SKM-1 treated with dmso at 0.1 percent for 144 hours (cell line): ENCODE data around the gene AP2B1.

Source experiments
- DNase-seq: peaks from one replicate; lab custom pipeline; 2025; ENCODE audit not compliant: unreplicated experiment; lab: John Stamatoyannopoulos, UW

The AP2B1 gene

DNA sequence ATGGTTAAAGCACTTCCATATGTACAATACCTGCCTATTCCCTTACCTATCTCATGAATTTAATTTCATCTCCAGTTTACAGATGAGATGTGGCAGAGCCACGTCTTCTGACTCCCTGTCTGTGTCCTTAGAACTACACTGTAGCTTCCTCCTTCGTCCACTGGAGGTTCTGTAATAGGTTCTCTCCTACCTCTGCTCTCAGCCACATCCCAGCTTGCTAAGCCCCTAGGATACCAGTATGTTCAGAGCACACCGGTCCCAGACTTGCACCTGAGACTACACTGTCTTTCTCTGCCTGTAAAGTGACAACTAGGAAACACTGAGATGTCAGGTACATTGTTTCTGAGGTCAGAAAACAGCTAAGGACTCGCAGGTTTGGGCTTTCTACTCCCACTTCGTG lies 140.5 kb downstream of the AP2B1 start:
- DNase-seq: no peak

DNA sequence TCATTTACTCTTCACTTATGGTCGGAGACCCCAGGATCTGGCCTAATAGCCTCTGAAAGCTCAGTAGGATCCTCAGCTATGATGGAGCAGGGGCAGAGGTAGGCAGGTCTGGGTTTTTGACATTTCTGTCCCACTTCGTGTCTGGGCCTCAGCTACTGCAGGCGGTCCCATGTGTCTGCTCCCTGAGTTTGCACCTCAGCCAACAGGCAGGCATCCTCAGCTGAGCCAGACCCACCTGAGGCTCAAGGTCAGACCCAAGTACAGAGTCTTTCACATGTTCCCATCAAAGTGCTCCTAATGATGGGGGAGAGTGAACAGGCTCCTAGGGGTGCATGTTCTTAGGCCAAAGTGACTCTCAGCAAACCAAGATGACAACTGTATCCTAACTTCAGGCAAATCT lies 141.4 kb downstream of the AP2B1 start:
- DNase-seq: no peak

DNA sequence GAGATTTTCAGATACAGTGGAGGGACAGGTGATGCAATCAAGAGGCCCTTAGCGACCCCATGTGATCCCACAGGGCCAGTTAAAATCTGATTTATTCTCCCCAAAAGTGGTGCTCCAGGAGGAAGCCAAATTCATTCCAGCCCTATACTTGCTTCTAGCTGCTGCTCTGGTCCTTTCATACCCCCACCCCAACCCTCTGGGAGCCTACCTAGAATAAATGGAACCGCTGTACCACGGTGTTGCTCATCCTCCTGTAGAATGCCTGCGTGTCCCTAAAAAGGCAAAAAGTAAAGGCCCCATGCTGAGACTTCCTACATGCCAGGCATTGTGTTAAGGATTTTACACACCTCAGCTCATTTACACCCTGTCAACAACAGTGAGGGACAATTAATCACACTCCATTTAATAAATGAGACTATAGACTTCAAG lies 142.3 kb downstream of the AP2B1 start:
- DNase-seq: no peak

DNA sequence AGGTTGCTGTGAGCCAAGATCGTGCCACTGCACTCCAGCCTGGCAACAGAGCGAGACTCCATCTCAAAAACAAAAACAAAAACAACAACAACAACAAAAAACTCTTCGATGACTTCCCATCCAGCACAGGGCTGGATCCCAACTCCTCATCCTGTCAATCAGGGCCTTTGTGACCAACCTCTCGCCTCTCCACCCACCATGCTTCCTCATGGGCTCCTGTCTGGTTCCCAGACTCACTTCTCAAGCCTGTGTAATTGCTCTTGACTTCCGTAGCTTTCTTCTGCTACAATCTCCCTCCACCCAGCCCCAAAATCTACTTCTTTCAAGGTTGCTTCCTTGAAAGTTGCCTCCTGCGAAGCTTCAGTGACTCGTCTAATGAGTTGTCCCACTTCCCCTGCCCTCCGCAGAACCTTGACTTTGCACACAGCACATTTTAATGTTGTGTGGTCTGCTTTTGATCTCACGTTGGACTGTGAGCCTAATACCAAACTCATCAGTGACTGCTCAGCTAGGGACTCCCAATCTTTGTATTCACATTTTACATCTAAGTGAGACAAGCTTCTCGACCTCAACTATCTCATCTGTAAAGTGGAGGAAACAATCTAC lies 143.4 kb downstream of the AP2B1 start:
- no peak for DNase-seq

DNA sequence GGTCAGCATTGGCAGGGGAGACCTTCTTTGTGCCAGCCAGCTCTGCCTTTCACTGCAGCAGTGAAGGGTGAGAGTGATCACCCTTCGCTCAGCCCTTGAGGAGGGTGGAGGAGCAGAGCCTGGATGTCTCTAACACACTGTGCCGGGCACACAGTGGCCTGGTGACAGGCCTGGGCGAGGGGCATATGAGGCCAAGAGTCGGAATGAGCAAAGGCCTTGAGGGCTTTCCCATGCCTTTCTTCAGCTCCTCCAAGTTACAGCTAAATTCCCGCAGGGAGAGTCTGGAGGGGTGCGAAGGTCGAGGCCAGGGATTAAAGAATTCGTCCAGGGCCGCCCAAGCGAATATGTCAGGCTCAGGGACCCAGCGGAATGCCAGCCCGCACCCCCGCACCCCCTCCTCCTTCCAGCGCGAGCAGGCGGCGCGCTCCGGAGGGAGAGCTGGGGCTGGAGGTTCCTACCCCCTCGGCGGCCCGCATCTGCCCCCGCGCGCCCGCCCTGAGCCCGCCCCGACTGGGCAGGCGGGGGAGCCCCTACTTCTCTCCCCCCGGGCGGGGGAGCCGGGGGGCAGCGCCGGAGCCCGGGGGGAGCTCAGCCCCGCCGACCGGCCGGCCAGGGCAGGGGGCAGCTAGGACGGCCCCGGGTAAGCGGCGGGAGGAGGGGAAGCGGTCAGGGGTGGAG lies 144.3 kb downstream of the AP2B1 start, which contains the start of gene RASL10B:
RASL10B (plus strand) TSS at position 401 of the 678 bp plus-strand sequence. CDS start 3,546 bp downstream, outside the sequence.
- no peak for DNase-seq

DNA sequence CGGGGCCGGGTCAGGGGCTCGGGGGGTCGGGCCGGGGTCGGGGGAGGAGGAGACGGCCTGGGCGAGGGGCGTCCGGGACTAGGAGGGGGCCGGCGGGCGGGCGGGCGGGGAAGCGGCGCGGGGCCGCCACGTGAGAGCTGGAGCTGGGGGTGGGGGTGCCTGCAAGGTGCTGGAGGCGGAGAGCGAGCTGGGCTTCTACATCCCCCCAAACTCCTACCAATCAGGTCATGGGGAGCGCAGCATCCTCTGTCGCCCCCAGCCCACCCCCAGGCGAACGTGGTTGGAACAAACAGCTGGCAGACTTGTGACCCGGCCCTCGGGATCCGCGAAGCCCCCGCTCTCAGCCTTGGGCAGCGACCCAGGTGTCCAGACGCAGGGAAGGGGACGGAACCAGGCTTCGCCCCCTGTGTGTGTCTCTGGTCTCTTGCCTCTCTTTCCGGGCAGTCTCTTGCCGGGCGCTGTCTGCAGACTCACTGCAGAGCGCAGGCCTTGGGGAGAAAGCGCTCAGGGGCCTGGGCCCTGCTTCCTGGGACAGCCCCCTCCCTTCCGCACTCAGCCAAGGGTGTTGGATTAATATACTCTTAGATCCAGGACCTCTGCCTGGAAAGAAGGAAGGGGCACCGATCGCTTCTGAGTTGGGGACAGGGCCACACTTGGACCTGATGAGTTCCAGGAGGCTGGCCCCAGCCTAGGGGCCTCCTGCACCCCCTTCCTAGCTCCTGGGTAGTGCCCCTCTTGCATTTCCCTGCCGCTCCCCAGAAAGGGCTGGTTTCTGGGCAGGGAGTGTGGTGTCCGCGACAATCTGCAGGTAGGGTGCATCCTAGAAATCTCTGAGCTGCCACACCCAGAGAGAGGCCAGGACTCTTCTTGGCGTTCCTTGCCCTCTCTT lies 145.0 kb downstream of the AP2B1 start:
- no peak for DNase-seq

DNA sequence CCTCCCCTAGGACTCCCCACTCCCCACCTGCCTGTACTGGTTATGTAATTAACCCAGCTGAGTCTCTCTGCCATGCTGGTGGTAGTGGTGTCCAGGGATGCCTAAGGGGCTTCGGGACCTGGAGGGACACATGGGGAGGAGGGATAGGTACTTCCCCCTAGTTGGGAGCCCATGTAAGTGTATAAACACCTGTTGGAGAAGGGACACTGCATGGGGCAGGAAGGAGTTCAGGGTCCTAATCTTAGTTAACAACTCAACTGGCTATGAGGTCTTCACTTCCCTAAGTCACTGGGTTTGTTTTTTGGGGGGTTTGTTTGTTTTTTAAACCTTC lies 145.6 kb downstream of the AP2B1 start:
- no peak for DNase-seq

DNA sequence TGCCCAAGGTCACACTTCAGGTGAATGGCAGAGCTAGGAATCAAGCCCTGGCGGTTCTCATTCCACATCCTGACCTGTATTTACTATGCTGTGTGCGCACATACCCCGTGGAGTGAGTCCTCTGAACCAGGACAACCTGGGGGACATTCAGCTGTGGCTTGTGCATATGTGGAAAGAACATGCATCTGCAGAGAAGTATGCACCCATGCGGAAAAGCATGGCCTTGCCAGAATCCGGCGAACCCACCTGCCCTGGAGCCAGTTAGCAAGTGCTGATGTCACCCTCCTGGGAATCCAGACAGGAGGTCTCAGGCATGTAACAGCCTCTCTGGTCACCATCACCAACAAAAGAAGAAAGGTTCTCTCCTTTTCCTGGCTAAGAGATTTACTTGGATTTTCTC lies 146.2 kb downstream of the AP2B1 start:
- DNase-seq: no peak

DNA sequence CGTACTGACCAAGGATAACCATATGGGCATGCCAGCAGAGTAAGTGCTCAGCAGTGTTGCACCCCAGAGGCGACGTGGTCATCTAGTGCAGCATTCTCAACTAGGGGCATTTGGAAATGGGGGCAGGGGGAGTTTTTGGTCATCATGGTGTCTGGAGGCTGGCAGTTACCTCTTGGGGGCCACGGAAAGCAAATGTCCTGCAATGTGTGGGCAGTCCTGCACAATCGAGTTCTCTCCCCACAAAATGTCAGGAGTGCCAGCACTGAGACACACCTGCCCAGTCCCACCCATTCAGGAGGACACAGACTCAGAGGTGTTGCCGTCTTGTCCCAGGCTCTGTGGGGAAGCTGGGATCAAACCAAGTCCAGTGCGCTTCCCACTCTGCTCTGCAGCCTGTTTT lies 147.3 kb downstream of the AP2B1 start:
- no peak for DNase-seq

DNA sequence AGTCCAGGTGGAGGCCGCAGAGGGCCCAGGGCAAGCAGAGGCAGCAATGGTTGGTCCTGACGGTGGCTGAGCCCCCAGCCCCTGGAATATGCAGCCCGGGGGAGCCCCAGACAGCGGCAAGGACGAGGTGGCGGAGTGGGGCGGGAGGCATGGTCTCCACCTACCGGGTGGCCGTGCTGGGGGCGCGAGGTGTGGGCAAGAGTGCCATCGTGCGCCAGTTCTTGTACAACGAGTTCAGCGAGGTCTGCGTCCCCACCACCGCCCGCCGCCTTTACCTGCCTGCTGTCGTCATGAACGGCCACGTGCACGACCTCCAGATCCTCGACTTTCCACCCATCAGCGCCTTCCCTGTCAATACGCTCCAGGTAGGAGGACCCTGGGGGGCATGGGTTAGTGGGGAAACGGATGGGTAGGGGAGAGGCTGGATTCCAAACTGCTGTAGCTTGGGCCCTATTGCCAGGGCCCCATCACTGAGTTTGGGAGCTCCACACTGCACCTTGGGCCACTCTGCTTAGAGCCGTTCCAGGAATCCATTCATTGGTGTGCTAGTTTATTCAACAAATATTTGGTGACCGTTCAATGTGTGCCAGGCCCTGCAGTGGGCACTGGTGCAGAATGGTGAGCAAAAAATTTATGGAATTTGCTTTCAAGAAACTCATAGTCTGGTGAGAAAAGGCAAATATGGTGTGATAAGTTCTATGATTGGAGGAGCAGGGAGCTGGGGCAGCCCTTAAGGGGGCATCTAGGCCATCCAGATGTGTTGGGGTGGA lies 148.1 kb downstream of the AP2B1 start:
- no peak for DNase-seq

DNA sequence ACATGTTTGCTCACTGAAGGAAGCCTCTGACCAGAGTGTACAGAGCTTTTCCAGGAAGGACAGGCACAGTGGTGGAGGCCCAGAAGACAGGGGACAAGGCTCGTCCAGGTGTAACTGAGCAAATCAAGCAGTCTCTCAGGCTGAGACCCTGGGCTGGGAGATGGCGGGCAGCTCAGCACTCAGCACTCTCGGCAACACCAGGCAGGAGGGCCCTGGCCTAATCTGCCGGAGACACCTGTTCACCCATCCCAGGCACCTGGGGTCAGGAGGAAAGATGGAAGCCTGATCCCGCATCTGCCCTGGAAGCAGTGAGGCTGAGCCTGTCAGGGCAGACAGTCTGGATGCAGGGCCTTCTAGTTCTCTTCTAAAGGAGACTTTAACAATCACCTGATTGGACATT lies 149.1 kb downstream of the AP2B1 start:
- DNase-seq: no peak

DNA sequence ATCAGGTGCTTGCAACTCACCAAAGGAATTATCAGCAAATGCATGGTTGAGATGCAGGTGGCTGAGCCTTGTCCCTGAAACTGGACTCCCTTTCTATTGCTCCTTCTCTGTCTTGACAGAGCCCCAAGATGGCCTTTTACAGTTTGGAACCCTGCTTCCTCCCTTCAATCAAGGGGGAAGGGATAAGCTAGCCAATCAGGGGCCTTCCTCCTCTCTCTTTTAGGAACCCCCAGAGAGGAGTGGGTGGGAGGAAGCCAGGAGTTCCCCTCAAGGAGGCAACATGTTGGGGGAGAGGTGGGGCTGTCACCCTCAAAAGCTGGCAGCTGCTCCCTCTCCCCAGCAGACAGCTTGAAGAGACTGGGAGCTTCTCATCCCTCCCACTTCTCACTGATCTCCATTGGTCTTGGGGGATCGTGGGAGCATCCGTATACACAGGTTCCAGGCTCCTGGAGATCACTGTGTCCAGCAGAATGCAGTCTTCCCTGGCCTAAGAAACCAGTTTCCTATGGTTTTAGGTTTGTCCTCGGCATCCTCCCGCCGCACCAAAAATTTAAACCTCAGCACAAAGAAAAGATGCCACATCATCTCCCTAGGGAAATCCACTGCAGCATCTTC lies 151.5 kb downstream of the AP2B1 start:
- no peak for DNase-seq

DNA sequence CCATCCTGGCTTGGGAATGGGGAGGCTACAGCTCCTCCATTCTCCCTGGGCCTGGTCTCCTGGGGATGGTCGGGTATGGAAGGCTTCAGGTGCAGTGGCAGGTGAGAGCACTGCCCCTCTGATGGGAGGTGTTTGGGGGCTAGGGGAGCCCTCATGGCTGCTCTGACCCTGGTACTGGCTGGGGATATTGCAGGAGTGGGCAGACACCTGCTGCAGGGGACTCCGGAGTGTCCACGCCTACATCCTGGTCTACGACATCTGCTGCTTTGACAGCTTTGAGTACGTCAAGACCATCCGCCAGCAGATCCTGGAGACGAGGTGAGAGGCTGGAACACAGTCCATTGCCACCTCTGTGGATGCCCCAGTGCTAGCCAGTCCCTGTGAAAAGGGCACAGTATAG lies 153.1 kb downstream of the AP2B1 start:
- DNase-seq: no peak

DNA sequence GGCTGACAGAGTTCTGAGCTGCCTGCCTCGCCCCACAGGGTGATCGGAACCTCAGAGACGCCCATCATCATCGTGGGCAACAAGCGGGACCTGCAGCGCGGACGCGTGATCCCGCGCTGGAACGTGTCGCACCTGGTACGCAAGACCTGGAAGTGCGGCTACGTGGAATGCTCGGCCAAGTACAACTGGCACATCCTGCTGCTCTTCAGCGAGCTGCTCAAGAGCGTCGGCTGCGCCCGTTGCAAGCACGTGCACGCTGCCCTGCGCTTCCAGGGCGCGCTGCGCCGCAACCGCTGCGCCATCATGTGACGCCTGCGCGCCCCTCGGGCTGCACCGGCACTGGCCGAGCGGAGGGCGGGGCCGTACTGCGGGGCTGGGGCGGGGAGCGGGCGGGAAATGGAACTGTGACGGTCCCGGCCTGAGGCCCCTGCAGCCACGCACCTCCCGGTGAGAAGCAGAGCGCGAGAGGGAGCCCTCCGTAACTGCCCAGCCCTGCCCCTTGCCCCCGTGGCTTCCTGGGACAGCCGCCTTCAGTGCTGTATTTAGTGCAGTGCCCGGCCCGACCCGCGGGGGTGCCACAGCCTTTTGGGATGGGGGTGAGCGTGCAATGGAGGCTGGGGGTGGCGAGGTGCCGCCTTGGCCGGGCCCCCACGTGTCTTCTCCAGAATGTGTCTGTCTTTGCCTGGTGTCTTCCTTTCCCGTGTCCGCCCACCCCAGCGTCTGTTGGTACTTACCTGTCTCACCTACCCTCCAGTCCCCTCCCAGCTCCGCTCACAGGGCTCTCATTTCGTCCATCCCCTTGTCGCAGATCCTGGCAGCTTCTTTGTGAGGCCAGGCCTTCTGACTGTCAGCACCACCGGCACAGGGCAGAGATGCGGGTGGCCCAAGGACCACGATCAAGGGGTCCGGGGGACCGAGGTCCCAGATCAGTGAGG lies 154.1 kb downstream of the AP2B1 start:
- DNase-seq: no peak

DNA sequence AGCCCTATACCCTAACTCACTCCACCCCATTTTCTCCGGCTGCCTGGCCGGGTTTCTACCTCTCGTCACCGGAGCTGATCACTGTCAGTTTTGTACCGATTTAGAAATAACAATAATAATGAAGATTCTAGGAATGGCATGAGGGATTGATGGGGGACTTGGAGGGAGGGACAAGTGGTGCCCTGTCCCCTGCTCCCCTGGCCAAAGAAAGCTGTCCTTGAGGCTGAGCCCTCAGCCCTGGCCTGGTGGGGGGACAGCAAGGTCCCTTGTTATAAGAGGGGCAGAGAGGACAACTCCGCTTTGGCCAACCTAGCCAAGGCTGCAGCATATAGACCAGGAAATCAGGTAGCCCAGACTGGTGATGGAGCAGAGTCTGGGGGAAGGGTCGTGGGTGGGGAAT lies 155.4 kb downstream of the AP2B1 start:
- no peak for DNase-seq

DNA sequence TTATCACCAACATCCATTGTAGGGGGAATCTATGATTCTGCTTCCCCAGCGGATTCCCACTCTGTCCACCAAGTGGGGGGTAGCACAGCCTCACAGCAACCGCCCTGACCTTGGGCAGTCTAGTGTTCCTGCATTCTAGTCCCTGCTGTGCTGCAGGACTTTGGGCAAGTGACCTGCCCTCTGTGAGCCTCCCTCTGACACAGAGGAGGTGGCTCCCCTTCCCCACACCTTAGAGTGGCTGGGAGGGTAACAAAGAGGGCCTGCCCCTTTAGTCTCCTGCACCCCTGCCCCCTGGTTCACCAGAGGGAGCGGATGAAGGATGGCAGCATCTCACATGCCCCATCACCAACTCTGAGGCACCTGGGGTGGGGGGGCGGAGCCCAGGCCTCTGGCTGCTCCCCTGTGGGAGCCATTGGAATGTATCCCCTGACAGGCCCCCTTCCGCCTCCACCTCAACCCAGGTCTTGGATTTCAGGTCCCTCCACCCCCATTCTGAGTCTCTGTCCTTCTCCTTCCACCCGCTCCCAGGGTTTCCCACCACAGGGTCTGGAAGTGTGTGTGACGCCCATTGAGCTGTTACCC lies 155.9 kb downstream of the AP2B1 start:
- DNase-seq: no peak

DNA sequence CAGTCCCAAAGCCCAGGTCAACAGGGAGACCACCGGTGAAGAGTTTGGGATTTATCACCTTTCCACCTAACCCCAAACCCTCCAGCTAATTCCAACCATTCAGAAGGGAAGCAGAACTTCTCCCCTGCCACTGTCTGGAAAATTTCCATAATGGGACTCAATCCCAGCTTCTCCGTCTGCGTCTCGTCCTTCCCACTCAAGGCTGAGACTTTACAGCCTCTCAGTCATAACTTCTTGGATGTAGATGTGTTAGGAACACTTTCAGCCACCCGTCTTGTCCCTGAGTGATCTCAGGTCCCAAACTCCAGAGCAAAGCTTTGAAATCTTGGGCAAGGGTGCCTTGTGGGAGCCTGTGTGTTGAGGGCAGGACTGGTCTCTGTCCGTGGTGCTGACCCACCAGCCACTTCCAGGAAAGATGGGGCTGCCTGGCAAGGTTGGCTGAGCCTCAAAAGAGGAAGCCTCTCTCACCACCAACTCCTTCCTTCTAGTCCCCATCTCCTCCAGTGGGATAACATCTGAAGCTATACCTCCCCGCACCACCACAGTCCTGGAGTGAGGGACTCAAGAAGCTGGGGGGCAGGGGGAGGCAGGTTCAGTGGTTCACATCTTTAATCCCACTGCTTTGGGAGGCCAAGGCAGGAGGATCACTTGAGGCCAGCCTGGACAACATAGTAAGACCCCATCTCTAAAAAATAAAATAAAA lies 156.7 kb downstream of the AP2B1 start:
- no peak for DNase-seq

DNA sequence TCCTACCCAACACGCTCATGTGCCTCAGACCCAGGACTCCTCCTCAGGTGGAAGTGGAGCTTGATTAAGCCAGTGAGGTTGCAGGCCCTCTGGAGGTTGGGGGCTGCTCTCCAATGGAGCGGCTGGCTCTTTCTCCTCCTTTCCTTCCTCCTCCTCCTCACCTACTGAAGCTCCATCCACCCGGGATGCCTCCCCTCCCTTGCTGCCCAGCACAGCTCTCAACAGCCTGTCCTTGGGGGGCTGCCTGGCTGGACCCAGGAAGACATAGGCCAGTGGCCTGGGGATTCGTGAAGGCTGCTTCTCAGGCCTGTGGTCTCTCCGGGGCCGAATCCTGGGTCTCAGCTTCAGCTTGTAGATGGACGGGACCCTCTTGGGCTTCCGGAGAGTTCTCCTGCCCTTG lies 157.7 kb downstream of the AP2B1 start:
- DNase-seq: no peak

DNA sequence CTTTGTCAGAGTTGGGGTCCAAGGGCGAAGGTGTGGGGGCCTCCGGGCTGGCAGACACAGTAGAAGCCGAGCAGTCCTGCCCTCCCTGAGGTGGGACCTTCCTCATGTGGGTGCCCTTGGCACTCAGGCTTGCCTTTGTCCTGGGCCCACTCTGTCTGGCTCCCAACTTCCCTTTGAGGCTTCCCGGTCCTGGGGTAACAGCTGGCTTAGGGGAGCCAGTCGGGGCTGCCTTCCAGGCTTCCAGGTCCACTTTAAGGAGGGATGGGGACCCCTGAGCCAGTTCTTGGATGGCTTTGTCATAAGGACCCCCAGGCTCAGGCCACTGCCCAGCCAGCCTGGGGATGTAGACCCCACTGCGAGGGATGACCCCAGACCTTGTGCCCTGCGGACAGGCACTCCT lies 158.1 kb downstream of the AP2B1 start:
- DNase-seq: no peak
